GM12878 (cell line): ENCODE measurements around the gene RASAL2. TPM values are rescaled to one million over a fixed set of nuclear protein-coding genes. Genes with fewer than 3 reads are reported as not detected.
A peak's percentile ranks its signal among the peaks of the same experiment; 100 is the strongest.

ENCODE experiments used
- ATAC-seq: fragments of 200-7000 bp; cut with Tn5 transposase; 3 replicates; pipeline ENCODE4 v1.9.1; 2020; ENCODE audit warnings: mild to moderate bottlenecking, moderate library complexity
- BruUV-seq: library from RNA; stranded (reverse); fragments of 400-500 nt; replicated peaks from 2 replicates; lab custom pipeline; 2021; lab: Mats Ljungman, UMichigan
- CTCF ChIA-PET: fragments of 300-600 bp; sonication (Branson Sonifier 250); formaldehyde crosslinking; extraction: SDS; loops from one replicate; lab custom pipeline; 2021; ENCODE audit warnings: inconsistent platforms; lab: Yijun Ruan, JAX
- POLR2A ChIA-PET: fragments of 350-600 bp; formaldehyde crosslinking; extraction: SDS; loops from one replicate; lab custom pipeline; 2021; ENCODE audit warnings: inconsistent platforms; lab: Charles Lee
- RAD21 ChIA-PET: fragments of 300-600 bp; sonication (Branson Sonifier 250); formaldehyde crosslinking; loops from one replicate; lab custom pipeline; 2023; ENCODE audit warnings: antibody characterized with exemption; ENCODE audit not compliant: unreplicated experiment; lab: Charles Lee
- SMC1A ChIA-PET: fragments of 300-600 bp; sonication (Branson Sonifier 250); formaldehyde crosslinking; loops from one replicate; lab custom pipeline; 2023; ENCODE audit not compliant: unreplicated experiment, uncharacterized antibody; lab: Charles Lee
- DNase-seq: peaks from one replicate; pipeline ENCODE4 v3.0.0-alpha.2; 2011; ENCODE audit warnings: low read depth, low spot score
- FAIRE-seq: peaks from 3 replicates; lab custom pipeline; 2011; peaks lifted over from hg19 to GRCh38; lab: Jason Lieb, UNC
- H2AFZ ChIP-seq: 2 replicates; pipeline ENCODE4 v1.6.0; 2011; ENCODE audit warnings: low read depth, low read length, control low read depth; ENCODE audit not compliant: control insufficient read depth
- H3K27ac ChIP-seq: 2 replicates; pipeline ENCODE4 v1.5.1; 2011; ENCODE audit warnings: control low read depth; ENCODE audit not compliant: control insufficient read depth, insufficient read depth
- H3K27me3 ChIP-seq, 2 experiments: replicated peaks in 1 of 2; 2 replicates each; pipeline versions ENCODE4 v1.6.0 to v1.6.1; 2011; ENCODE audit warnings: low read length in 1 of 2; ENCODE audit not compliant: control insufficient read depth in 2 of 2, insufficient read depth in 2 of 2
- H3K36me3 ChIP-seq, 2 experiments: 2 replicates each; pipeline ENCODE4 v1.5.1; 2011; ENCODE audit warnings: low read length in 1 of 2; ENCODE audit not compliant: control insufficient read depth in 2 of 2, insufficient read depth in 2 of 2
- H3K4me1 ChIP-seq: 2 replicates; pipeline ENCODE4 v1.6.1; 2011; ENCODE audit warnings: mild to moderate bottlenecking, low read length, moderate library complexity, mixed read lengths; ENCODE audit not compliant: control insufficient read depth, insufficient read depth
- H3K4me2 ChIP-seq: 2 replicates; pipeline ENCODE4 v1.6.0; 2011; ENCODE audit warnings: control low read depth; ENCODE audit not compliant: control insufficient read depth, insufficient read depth
- H3K4me3 ChIP-seq: fragments of 200-600 bp; sonication (generic); 2 replicates; pipeline ENCODE4 v1.5.1; 2016
- H3K79me2 ChIP-seq: 2 replicates; pipeline ENCODE4 v1.6.0; 2011; ENCODE audit warnings: low read length; ENCODE audit not compliant: control insufficient read depth, insufficient read depth
- H3K9ac ChIP-seq: 2 replicates; pipeline ENCODE4 v1.8.0; 2011; ENCODE audit warnings: low read length, control low read depth, mixed read lengths; ENCODE audit not compliant: control insufficient read depth, insufficient read depth
- H3K9me3 ChIP-seq: replicated peaks from 3 replicates; pipeline ENCODE4 v1.5.1; 2011; ENCODE audit warnings: mild to moderate bottlenecking, low read length; ENCODE audit not compliant: control insufficient read depth, insufficient read depth
- H4K20me1 ChIP-seq: 2 replicates; pipeline ENCODE4 v1.6.0; 2011; ENCODE audit not compliant: control insufficient read depth, insufficient read depth
- BMI1 ChIP-seq: fragments of 450-650 bp; IDR thresholded peaks from 2 replicates; pipeline ENCODE4 v1.6.1; 2016; ENCODE audit warnings: mild to moderate bottlenecking, moderate library complexity, borderline replicate concordance
- BRCA1 ChIP-seq: IDR thresholded peaks from 2 replicates; pipeline ENCODE4 v1.6.1; 2011; ENCODE audit warnings: low read depth, low read length, improper control_type of control experiment
- CBFB ChIP-seq: IDR thresholded peaks from 2 replicates; pipeline ENCODE4 v1.6.1; 2016; ENCODE audit warnings: antibody characterized with exemption, low read depth
- CEBPZ ChIP-seq: fragments of 150-350 bp; IDR thresholded peaks from 2 replicates; pipeline ENCODE4 v1.6.1; 2016; ENCODE audit warnings: low read depth, low read length
- E2F4 ChIP-seq: IDR thresholded peaks from 2 replicates; pipeline ENCODE4 v1.6.1; 2012; ENCODE audit warnings: low read depth, low read length, improper control_type of control experiment
- FOXK2 ChIP-seq: fragments of 450-650 bp; IDR thresholded peaks from 2 replicates; pipeline ENCODE4 v1.6.1; 2017; ENCODE audit warnings: mild to moderate bottlenecking, moderate library complexity
- HDAC2 ChIP-seq: fragments of 200-600 bp; sonication (generic); IDR thresholded peaks from 2 replicates; pipeline ENCODE4 v1.6.1; 2017
- JUND ChIP-seq: IDR thresholded peaks from 2 replicates; pipeline ENCODE4 v1.6.1; 2012; ENCODE audit warnings: low read depth, mild to moderate bottlenecking, low read length, improper control_type of control experiment, moderate library complexity
- KDM1A ChIP-seq: fragments of 200-600 bp; sonication (generic); IDR thresholded peaks from 2 replicates; pipeline ENCODE4 v1.6.1; 2016; ENCODE audit warnings: borderline replicate concordance
- NFIC ChIP-seq: IDR thresholded peaks from 2 replicates; pipeline ENCODE4 v1.6.1; 2012; ENCODE audit warnings: low read depth, mild to moderate bottlenecking, inconsistent platforms, low read length, moderate library complexity
- NFYB ChIP-seq: IDR thresholded peaks from 2 replicates; pipeline ENCODE4 v1.6.1; 2011; ENCODE audit warnings: low read depth, mild to moderate bottlenecking, low read length, improper control_type of control experiment, moderate library complexity; ENCODE audit not compliant: insufficient read depth
- PKNOX1 ChIP-seq: fragments of 450-650 bp; IDR thresholded peaks from 2 replicates; pipeline ENCODE4 v1.6.1; 2016; ENCODE audit warnings: mild to moderate bottlenecking
- RAD51 ChIP-seq: fragments of 450-650 bp; IDR thresholded peaks from 2 replicates; pipeline ENCODE4 v1.6.1; 2016; ENCODE audit warnings: moderate library complexity, mild to moderate bottlenecking, inconsistent platforms
- TCF3 ChIP-seq: IDR thresholded peaks from 2 replicates; pipeline ENCODE4 v1.6.1; 2012; ENCODE audit warnings: low read depth, mild to moderate bottlenecking, low read length, borderline replicate concordance; ENCODE audit not compliant: insufficient read depth
- WRNIP1 ChIP-seq: IDR thresholded peaks from 2 replicates; pipeline ENCODE4 v1.6.1; 2011; ENCODE audit warnings: low read depth, low read length, improper control_type of control experiment, borderline replicate concordance
- YBX1 ChIP-seq: fragments of 450-650 bp; IDR thresholded peaks from 2 replicates; pipeline ENCODE4 v1.6.1; 2016; ENCODE audit warnings: antibody characterized with exemption
- YY1 ChIP-seq: IDR thresholded peaks from 2 replicates; pipeline ENCODE4 v1.6.1; 2011; ENCODE audit warnings: low read depth, mild to moderate bottlenecking, low read length
- WGBS: methylation state at CpG from one replicate; pipeline ENCODE4 v1.1.6; 2016; ENCODE audit warnings: low lambda C conversion rate; ENCODE audit not compliant: insufficient replicate concordance, insufficient coverage; ENCODE audit errors: missing lambda C conversion rate; 5-methylcytosine and 5-hydroxymethylcytosine counted together
- in situ Hi-C: fragments of 300-500 bp; cut with MboI; formaldehyde crosslinking; loops from 9 replicates; pipeline ENCODE4 v1.14.3; 2018; ENCODE audit warnings: mixed read lengths
- intact Hi-C: fragments of 100-400 bp; cut with micrococcal nuclease; formaldehyde crosslinking; loops from one replicate; pipeline ENCODE4 v1.14.2; 2022; ENCODE audit not compliant: unreplicated experiment
- polyA plus RNA-seq, 11 experiments: library from polyadenylated mRNA; depleted of rRNA in 4 of 11; unstranded in 6 of 11; stranded (reverse) in 5 of 11; fragments of >200 nt; fragmentation: Nextera tagmentation in 4 of 11; fragmentation: Illumina TruSeq in 1 of 11; extraction: Ambion mirVana in 4 of 11; extraction: Trizol in 1 of 11; gene quantifications; 1 replicate in 1 of 11; 2 replicates in 10 of 11; pipeline versions ENCODE4 v1.2.1 to v1.2.3, GENCODE V29; 2011 to 2016; ENCODE audit warnings: inconsistent platforms in 2 of 11, missing spikeins in 2 of 11, low read depth in 1 of 11
- total RNA-seq, 4 experiments: library from RNA; depleted of rRNA in 3 of 4; stranded (reverse); fragments of >200 nt in 3 of 4; fragmentation: Illumina TruSeq in 1 of 4; extraction: Trizol in 1 of 4; gene quantifications; 2 replicates each; pipeline versions ENCODE4 v1.2.1 to v1.2.3, GENCODE V29; 2013 to 2021

RASAL2 gene
- total and polyA plus RNA-seq, 10 of the 15 experiments (the other 5 are each of a cell fraction or from before 2014, with no cell fraction given), result 0.02 to 6.9 (median 0.17) TPM; not detected in 1

- H3K4me3 ChIP-seq, result no peak overlapping the region
- no peak overlapping the region for H3K9ac ChIP-seq
- H3K27ac ChIP-seq, result no peak overlapping the region
- H3K27me3 ChIP-seq, result no peaks in the 10 kb centered on the region
- in situ Hi-C loops (loop anchor here (10.0 to 25.0 kb wide), 2 partner anchors 155 to 248 kb away; no protein-coding TSS in a partner anchor), intact Hi-C loops (no loop called here)
- 0% methylated on average over 3 of the region's 3 CpGs for WGBS
- CTCF ChIA-PET, result interaction anchor here (5.6 to 9.4 kb wide), 2 partner anchors 135 to 161 kb away, joined by 54 to 130 read pairs; no protein-coding TSS in a partner anchor
- ATAC-seq (peak; percentile 22), FAIRE-seq (no peak), DNase-seq (no peak)
- no peak overlapping the region for H3K4me2 ChIP-seq
- no peaks in the 10 kb centered on the region for H3K9me3 ChIP-seq
- SMC1A ChIA-PET, result interaction anchor here (0.6 to 2.0 kb wide), 4 partner anchors 9 to 137 kb away, joined by 3 to 6 read pairs (median 4); no protein-coding TSS in a partner anchor
- TF ChIP-seq YBX1 (no peak), WRNIP1 (no peak), TCF3 (no peak), YY1 (no peak), BRCA1 (no peak), NFIC (no peak), NFYB (no peak), JUND (no peak), PKNOX1 (no peak), KDM1A (no peak), RAD51 (no peak), CBFB (no peak), HDAC2 (no peak), CEBPZ (no peak), FOXK2 (no peak), E2F4 (no peak), BMI1 (no peak)
- no peaks in the 10 kb centered on the region for H3K36me3 ChIP-seq
- RAD21 ChIA-PET, result interaction anchor here (4.7 kb wide), 1 partner anchor 161 kb away, joined by 38 read pairs; no protein-coding TSS in a partner anchor
- BruUV-seq, result no TSS peak
- no peaks in the 10 kb centered on the region for H4K20me1 ChIP-seq
- H3K4me1 ChIP-seq, result no peaks in the 10 kb centered on the region
- H3K79me2 ChIP-seq, result no peaks in the 10 kb centered on the region
- POLR2A ChIA-PET, result no interaction called here
- H2AFZ ChIP-seq, result no peak overlapping the region
Observed at GRCh38 chr1:178192686-178193085, 98.8 kb downstream of the RASAL2 start.
